HL-60 (cell line): ENCODE measurements around the gene TUB.

ENCODE experiments used
- DNase-seq, 2 experiments: peaks; one replicate each; pipeline ENCODE4 v3.0.0-alpha.2; 2010 to 2020; ENCODE audit warnings: low read depth in 1 of 2, low spot score in 1 of 2
- H3K27ac ChIP-seq: fragments of 250-450 bp; sonication (Bioruptor Pico); replicated peaks from 2 replicates; pipeline ENCODE4 v1.5.1; 2020; ENCODE audit warnings: mild to moderate bottlenecking, moderate library complexity
- H3K27me3 ChIP-seq: fragments of 250-450 bp; sonication (Bioruptor Pico); 2 replicates; pipeline ENCODE4 v1.5.1; 2021; ENCODE audit warnings: mild to moderate bottlenecking, moderate library complexity; ENCODE audit not compliant: insufficient read depth, poor library complexity, severe bottlenecking
- H3K4me3 ChIP-seq: replicated peaks from 2 replicates; pipeline ENCODE4 v1.5.1; 2011; ENCODE audit warnings: mild to moderate bottlenecking, control low read depth, low read length; ENCODE audit not compliant: insufficient read depth
- CTCF ChIP-seq: IDR thresholded peaks from one replicate; pipeline ENCODE4 v1.5.1; 2011; ENCODE audit warnings: low read length, control low read depth, inconsistent platforms; ENCODE audit not compliant: insufficient read depth
- GABPA ChIP-seq: IDR thresholded peaks from 2 replicates; pipeline ENCODE4 v1.6.1; 2012; ENCODE audit warnings: low read depth
- POLR2AphosphoS5 ChIP-seq: IDR thresholded peaks from 2 replicates; pipeline ENCODE4 v1.6.1; 2012; ENCODE audit warnings: low read depth
- REST ChIP-seq: IDR thresholded peaks from 2 replicates; pipeline ENCODE4 v1.6.1; 2012; ENCODE audit warnings: low read depth; ENCODE audit not compliant: insufficient replicate concordance
- SPI1 ChIP-seq: IDR thresholded peaks from 2 replicates; pipeline ENCODE4 v1.6.1; 2012; ENCODE audit warnings: low read depth, mild to moderate bottlenecking, borderline replicate concordance

Gene TUB

GRCh38 chr11:8056810-8057463, 24.1 kb upstream of the TUB start:
- TF ChIP-seq POLR2AphosphoS5 (no peak), REST (no peak), CTCF (no peak), GABPA (no peak), SPI1 (no peak)
- Histone ChIP-seq H3K27ac (no peak overlapping the region), H3K27me3 (peaks cover 2% of the 10 kb centered on the region), H3K4me3 (no peak overlapping the region)
- no peak for DNase-seq

GRCh38 chr11:8058216-8058615, 22.8 kb upstream of the TUB start:
- TF ChIP-seq GABPA: no peak
- TF ChIP-seq CTCF: no peak
- TF ChIP-seq REST: no peak
- TF ChIP-seq SPI1: no peak
- TF ChIP-seq POLR2AphosphoS5: no peak
- no peak for DNase-seq
- no peaks in the 10 kb centered on the region for H3K27me3 ChIP-seq
- H3K27ac ChIP-seq: no peak overlapping the region
- no peak overlapping the region for H3K4me3 ChIP-seq

- Histone ChIP-seq H3K27ac (no peak overlapping the region), H3K27me3 (no peaks in the 10 kb centered on the region), H3K4me3 (no peak overlapping the region)
- no peak for DNase-seq
- TF ChIP-seq GABPA (no peak), POLR2AphosphoS5 (no peak), SPI1 (no peak), CTCF (no peak), REST (no peak)
These were observed 22.0 kb upstream of the TUB start for GRCh38 chr11:8059030-8059429.
